Stimulated activated CD4-positive, alpha-beta T cell treated with anti-CD3 and anti-CD28 coated beads, Interleukin-1b, Interleukin-23, amount 100 ng/mL, for 1 hour (primary cell): ENCODE measurements around the gene CREB3.

ENCODE experiments used
- DNase-seq, 2 donors: peaks; one replicate each; pipeline ENCODE4 v3.0.0-alpha.2; 2020; ENCODE audit warnings: low read depth in 2 of 2

The CREB3 gene

DNA sequence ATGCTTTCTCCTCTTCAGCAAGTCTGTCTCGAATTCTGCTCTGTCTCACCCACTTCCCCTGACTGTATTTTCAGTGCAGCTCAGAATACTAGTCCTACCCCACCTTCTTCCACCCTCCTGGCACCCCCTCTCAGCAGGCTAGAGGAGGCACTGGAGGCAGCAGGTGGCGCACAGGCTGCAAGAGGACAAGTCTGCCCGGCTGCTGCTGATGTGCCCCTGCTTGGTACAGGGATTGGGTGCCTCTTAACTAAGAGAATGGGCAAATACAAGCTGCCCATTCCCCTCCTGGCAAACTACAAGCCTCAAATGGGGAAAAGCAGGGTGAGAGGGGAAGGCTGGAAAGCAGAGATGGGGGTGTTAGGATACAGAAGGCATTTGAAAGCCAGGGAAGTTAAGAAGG is 5.5 kb upstream of the CREB3 start:
- no peak for DNase-seq

DNA sequence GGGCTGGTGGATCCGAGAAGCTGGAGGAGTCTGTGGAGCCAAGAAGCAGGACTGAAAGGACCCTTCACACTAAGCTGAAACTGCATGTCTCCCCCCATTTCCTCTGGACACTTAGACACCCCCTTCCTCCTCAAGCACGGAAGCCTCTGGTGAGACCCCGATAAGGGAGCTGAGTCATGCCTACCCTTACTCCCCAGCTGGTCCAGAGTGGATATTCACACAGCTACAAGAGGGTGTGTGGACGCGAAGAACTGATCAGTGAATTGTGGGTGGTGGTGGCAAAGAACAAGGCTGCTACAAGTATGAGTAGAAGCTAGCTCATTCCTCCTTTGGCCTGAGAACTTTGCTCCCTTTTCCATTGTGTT is 4.8 kb upstream of the CREB3 start:
- DNase-seq: no peak

- DNase-seq: no peak
Observed at GRCh38 chr9:35728041-35728971, 4.2 kb upstream of the CREB3 start.

DNA sequence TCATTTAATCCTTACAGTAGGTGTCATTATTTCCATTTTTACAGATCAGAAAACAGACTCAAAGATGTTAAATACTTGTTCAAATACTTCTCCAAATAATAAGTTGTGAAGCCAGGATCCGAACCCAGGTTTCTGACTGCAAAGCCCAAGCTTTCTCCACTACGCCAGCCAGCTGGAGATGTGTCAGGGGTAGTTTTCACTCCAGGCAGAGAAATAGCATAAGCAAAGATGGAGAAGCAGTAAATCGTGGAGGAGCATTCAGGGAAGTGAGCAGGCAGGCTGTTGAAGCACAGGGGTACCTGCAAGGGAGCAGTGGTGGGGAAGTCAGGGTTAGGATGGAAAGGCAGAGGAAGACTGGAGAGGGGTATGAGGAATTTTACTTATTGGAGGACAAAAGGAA is 3.4 kb upstream of the CREB3 start:
- DNase-seq: no peak

DNA sequence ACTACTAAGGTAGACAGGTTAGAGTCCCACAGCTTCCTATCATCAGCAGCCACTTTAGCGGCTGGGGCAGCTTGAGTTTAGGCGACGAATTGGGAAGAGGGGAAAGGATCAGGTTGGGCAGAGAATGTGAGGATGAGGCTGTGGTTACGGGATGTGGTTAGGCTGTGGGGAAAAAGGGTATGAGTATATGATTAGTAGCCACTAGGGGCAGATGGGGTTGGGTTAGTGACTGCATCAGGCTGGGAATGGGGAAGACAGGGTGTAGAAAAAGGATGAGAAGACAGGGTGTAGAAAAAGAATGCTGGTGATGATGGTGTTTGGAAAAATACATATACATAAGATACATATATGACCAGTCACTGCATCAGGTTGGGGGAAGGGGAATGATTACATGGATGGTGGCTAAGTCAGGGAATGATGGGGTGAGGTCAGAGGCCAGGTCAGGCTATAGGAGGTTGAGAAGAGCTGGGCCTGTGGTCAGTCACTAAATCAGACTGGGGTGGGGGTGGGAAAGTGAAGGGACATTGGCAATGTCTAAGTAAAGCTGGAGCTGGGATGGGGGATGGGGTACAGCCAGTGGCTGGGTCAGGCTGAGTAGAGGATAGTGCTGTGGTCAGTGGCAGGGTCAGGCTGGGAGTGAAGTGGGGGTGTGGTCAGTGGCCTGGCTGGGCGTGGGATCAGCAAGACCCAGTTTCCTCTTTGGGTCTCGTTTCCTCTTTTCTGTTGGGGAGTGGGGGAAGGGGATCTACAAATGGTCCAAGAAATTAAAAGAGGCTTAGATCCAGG is 2.6 kb upstream of the CREB3 start:
- DNase-seq: no peak

DNA sequence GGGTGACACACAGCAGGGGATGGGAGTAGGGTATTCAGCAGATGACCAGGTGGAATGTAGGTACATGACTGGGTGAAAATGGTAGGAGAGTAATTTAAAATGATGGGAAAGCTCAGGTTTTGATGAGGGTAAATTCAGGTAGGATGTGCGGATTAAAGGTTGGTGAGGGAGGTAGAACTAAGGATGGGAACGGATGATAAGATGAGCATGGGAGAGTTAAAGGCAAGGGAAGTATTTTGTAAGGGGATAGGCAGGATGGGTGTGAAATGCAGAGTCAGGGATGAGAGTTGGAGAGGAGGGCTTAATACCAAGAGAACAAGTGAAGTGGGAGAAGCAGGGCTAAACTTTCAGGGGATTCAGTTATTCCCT is 2.0 kb upstream of the CREB3 start:
- no peak for DNase-seq

GRCh38 chr9:35731415-35732184 is 866 bp upstream of the CREB3 start:
- no peak for DNase-seq

GRCh38 chr9:35732800-35733541 is 505 bp downstream of the CREB3 start:
- DNase-seq: no peak

GRCh38 chr9:35734096-35734495 is 1.6 kb downstream of the CREB3 start:
- DNase-seq: no peak

GRCh38 chr9:35736201-35736633 is 3.8 kb downstream of the CREB3 start:
- DNase-seq: peak in 1 of 2 donors; percentile 57

DNA sequence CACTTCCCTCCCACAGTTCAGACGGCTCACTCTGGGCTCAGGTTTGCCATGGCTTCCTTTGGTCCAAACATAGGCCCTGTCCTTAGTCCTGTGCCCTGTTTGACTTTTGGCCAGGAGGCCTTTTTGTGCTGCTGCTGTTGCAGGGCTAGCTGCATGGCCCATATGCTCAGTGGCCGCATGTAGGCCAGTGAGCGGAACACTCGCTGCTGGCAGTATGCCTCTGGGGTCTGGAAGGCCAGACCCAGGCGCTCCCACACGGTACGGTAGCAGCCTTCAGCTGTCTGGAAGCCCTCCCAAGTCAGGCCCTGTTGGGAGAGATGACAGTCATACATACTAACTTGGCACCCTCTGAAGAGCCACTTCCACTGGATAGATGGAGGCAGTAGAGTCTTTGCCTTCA is 4.7 kb downstream of the CREB3 start:
- no peak for DNase-seq

GRCh38 chr9:35738186-35738585 is 5.7 kb downstream of the CREB3 start:
- DNase-seq: no peak

DNA sequence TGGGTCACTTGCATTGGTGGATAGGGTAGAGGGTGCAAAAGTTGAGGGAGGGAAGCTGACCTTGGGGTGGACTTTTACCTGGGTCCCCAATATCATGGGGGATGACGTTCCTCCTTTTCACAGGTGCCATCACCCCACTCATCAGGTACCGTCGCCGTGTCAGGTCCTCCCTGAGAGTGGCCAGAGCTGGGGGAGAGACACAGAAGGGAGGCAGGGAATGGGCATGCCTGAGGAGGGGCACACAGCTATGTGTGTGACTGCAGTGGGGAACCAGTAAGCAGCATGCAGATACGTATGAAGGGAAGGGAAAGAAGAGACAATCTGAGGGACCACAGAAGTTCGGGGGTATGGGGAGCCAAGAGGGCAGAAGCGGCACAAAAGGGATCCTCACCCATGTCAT is 6.5 kb downstream of the CREB3 start:
- no peak for DNase-seq

DNA sequence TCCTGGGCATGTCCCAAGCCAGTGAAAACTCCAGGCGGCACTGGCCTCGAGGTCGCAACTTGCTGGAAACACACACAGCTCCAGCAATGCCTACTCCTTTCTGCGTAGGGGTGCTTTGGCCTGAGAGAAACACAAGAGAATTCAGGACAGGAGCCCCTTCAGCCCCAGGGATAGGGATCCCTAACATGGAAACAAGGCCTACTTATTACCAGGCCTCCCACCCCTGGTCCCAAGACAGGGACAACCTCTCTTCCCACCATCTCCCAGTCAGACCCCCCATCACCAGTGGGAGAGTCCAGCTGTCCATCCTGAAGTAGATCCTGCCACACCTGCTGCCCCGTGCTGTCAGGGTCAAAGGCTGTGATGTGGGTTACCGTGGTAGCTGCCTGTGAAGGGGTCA is 7.8 kb downstream of the CREB3 start:
- no peak for DNase-seq

DNA sequence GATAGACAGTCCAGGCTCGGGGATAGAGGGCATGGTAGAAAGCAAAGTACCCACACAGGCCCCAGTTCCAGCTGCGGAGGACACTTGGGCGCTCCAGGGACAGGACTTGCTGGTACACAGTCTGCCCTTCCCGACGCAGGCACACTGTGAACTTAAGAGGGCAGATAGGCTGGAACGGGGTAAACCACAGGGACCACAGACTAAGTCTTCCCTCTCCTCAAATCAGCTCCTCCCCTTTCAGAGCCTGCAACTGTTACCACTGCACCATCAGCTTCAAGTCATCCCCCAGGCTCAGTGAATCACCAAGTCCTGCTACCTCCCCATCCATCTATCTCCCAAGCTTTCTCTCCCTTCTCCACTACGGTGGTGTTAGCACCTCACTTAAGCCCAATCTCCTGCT is 9.3 kb downstream of the CREB3 start:
- DNase-seq: no peak

DNA sequence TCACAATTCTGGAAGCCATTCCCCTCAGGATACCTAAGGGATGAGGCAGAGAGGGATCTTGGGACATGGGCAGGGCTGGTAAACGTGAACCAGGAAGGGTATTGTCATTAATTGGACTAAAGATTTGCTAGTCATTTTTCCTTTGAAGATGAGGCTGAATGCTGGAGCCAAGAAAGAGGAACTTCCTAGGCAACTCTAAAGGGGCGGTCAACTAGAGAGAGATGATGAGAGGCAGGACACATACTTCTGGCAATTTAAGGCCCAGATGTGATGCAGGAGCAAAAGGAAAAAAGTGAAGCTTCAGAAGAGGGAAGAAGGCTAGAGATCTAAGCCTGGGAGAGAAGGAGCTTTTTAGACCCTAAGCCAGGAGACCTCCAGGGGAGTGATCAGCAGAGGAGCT is 11.0 kb downstream of the CREB3 start:
- no peak for DNase-seq

- DNase-seq: no peak
Observed at GRCh38 chr9:35743880-35744518, 11.5 kb downstream of the CREB3 start.

GRCh38 chr9:35745569-35745968 is 13.1 kb downstream of the CREB3 start:
- no peak for DNase-seq

DNA sequence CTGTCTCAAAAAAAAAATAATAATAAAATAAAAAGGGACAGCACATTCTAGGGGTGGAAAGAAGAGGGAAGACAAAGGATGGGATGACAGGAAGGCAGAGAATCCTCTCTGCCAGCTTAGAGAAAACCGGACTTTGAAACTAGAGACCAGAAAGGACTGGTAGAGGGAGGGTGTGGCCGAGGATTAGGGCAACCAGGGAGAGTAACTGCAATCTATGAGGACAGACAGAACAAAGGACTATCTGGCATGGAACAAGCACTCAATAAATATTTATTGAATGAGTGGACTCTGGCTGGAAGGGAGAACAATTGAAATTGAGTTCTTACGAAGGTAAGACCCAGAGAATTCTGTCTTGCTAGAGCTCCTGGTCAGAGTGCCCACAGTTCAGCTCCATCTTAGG is 14.1 kb downstream of the CREB3 start:
- no peak for DNase-seq

DNA sequence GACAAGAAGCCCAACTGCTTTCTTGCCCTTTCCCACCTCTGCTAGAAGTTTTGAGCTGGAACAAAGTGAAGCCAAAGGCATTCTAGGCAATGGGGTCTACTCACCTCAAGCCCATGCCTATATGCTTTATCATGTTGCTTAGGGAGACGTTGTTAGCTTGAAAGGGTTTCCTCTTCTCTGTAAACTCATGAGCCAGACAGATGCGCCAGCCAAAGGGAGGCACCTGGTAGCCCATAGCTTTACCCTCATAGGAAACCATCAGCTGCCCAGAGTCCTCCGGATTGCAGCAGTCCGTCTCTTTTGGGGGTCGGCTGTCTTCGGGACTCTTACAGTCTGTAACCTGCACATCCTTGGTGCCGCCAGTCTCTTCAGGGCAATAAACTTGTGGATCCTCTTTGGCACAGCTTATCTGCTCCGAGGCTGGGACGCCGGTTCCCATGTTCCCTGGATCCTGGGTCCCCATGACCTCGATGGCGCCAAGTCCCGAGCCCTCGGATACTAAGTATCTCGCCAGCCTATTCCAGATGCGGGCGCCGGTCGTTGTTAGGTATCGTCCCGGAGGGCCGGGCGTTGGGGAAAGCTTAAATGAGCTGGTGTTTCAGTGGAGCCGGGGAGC is 15.9 kb downstream of the CREB3 start:
- DNase-seq: no peak
